ENCODE data around the gene UROS. TPM values are rescaled to one million over a fixed set of nuclear protein-coding genes. Genes with fewer than 3 reads are reported as not detected.
A peak's percentile ranks its signal among the peaks of the same experiment; 100 is the strongest.

The UROS gene
- total RNA-seq, 1 donor from 2014 or later = 72.7 TPM

DNA sequence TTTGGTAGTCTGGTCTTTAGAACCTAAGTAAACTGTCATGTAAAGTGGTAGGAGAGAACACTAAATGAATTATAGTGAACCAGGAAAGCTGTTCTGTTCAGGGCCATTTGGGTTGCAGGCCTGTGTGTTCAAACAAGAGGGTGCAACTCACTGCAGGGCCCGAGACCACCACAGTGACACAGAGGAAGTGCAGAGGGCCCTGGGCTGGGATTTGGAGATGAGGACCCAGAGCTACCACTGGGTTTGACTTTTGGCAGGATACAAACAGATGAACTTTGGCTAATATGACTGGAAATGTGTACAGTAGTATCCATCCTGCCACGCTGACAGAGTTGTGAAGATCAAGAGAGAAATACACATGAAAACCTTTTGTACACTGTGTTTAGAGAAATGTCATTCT lies 57.2 kb downstream of the UROS start:
- no peak for DNase-seq (ENCODE audit: low spot score)

DNA sequence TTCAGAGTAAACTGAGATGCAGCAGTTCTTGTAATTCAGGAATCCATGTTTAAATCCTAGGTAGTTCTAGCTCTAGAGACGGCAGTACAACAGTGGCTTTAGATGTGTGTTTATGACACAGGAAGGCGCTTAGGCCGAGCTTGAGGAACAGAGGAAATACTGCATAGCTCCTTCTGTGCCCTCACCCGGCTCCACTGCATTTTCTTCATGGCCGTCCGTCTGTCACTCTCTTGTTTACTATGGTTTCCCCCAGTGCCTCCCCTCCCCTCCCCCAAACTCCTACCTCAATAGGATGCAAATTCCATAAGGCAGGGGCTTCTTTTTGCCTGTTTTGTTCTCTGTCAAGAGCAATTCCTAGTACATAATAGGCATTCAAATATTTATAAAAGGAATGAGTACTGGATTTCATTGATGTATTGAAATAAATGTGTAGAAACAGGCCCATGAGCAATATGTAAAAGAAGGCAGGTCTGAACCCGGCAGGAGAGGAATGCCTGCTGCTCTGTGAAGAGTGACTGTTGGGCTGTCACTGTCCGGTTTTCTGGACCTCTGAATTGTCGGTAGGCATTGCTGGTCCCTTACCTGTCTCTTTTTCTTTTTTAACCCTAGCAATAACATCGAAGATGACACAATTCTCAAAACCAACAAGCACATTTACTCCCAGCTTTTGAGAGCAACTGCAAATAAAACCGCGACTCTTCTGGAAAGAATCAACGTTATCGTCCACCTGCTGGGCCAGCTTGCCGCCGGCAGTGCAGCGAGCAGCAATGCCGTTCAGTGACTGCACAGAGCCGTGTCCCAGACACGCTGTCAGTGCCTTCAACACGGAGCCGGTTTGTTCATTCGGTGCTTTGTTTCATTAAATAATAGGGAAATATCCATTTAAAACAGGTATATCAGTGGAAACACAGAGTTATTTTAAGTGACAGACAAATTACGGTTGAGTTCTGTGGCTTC lies 60.1 kb downstream of the UROS start:
- DNase-seq (ENCODE audit: low spot score) = no peak

DNA sequence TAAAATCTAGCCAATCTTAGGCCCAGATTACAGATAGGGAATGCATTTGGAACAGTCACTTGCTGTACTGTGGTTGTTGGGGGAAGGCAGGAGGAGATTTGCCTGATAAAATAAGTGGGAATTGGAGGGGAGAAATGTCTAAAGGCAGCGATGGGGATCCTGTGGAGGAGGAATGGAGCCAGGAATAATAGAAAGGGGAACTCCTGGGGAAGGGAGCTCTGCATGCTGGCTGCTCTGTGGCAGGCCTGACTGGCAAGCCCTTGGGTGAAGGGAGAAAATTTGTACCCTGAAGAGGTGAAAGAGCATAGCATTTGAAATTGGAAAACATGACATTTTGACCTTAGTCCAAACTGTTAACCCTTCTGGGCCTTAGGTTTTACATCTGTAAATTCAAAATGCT lies 61.1 kb downstream of the UROS start:
- DNase-seq (ENCODE audit: low spot score) = no peak

DNA sequence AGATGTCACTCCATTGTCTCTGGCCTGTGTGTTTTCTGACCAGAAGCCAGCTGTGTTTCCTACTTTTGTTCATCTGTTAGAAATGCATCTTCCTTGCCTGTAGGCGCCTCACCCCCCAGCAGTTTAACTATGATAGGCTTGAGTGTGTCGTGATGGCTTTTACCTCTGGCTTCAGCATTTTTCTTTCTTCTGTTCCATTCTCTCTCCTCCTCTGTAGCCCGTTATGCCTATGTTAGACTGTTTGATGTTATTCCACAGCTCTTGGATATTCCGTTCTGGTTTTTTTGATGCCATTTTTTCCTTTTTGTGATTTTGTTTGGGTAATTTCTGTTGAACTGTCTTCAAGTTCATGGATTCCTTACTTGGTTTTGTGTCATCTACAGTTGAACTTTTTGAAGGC lies 65.3 kb downstream of the UROS start:
- no peak for DNase-seq (ENCODE audit: low spot score)

DNA sequence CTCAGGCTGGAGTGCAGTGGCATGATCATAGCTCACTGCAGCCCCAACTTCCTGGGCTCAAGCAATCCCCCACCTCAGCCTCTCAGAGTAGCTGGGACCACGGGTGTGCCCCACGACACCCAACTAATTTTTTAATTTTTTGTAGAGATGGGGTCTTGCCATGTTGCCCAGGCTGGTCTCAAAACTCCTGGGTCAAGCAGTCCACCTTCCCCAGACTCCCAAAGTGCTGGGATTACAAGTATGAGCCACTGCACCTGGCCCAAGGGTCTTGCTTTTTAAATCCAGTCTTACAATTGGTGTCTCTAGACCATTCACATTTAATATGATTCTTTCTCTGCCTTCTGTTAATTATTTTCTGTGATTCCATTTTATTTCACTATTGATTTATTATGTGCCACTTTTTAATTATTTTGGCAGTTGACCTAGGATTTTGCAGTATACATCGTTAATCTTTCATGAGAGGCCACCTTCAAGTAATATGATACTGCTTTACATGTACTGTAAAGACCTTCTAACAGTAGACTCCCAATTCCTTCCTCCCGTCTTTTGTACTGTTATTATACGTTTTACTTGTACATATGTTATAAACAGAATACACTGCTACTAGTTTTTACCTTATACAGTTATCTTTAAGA lies 66.1 kb downstream of the UROS start:
- DNase-seq (ENCODE audit: low spot score) = no peak

GRCh38 chr10:125756196-125756595 lies 66.9 kb downstream of the UROS start:
- DNase-seq (ENCODE audit: low spot score) = no peak

GRCh38 chr10:125747417-125747816 lies 75.6 kb downstream of the UROS start:
- DNase-seq (ENCODE audit: low spot score) = no peak

- DNase-seq (ENCODE audit: low spot score) = no peak
Measured at GRCh38 chr10:125744909-125745308, 78.1 kb downstream of the UROS start.

DNA sequence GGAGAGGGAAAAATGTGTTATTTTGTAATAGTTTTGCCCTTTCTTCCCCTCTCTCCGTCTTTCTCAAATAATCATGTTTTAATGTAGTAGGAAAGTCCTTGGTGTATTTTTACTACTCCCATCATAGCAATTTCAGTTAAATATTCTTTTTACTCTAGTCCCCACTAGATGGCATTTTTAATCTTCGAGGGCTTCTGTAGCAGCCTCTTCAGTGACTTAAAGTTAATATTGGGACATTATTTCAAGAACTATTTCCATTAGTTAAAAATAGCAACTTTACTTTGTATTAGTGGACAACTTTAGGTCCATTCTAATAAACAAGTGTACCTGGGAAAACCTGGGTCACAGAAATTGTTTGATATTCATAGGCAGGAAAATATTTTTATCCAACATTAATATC lies 80.6 kb downstream of the UROS start:
- DNase-seq (ENCODE audit: low spot score) = peak; percentile 6

- no peak for DNase-seq (ENCODE audit: low spot score)
Measured at GRCh38 chr10:125739994-125740679, 82.9 kb downstream of the UROS start.

Other genes with a start within 250 kb of the UROS start
- gene TEX36, start 140.1 kb downstream of the UROS start, total RNA-seq (ENCODE audit: insufficient read depth, low replicate concordance) = not detected
- gene EDRF1, start 103.5 kb downstream of the UROS start, total RNA-seq (ENCODE audit: insufficient read depth, low replicate concordance) = 34.7 TPM
- gene MMP21, start 47.4 kb downstream of the UROS start, total RNA-seq (ENCODE audit: insufficient read depth, low replicate concordance) = not detected
- 52.5 TPM for gene BCCIP, start 288 bp upstream of the UROS start, total RNA-seq (ENCODE audit: insufficient read depth, low replicate concordance)
- gene DHX32, start 58.0 kb upstream of the UROS start, total RNA-seq (ENCODE audit: insufficient read depth, low replicate concordance) = 40.4 TPM
- gene FANK1, start 73.3 kb upstream of the UROS start, total RNA-seq (ENCODE audit: insufficient read depth, low replicate concordance) = 4.3 TPM

Measured in umbilical cord (tissue), 2 donors.